ENCODE results near the gene PSMD5. TPM values are rescaled to one million over a fixed set of nuclear protein-coding genes. Genes with fewer than 3 reads are reported as not detected.

PSMD5 gene
- total and polyA plus RNA-seq, 11 donors: 4.8 to 17.9 (median 13.4) TPM

- Histone ChIP-seq H3K4me3 (no peak overlapping the region), H3K27me3 (no peaks in the 10 kb centered on the region), H3K9me3 (no peaks in the 10 kb centered on the region), H3K4me1 (peaks cover 0 to 4% (median 0%) of the 10 kb centered on the region in 12 donors), H3K36me3 (peaks cover 2 to 88% (median 71%) of the 10 kb centered on the region in 9 donors), H3K27ac (no peak overlapping the region)
- no peak for DNase-seq
- WGBS, 4 donors: 93 to 95% (median 94%) methylated on average over 5 of the region's 5 CpGs
- TF ChIP-seq POLR2A (IDR thresholded peaks at IDR 0.05) (no peak), CTCF (IDR thresholded peaks at IDR 0.05) (no peak)
- intact Hi-C loops (cut with DNase I): no loop called here
- no peak for ATAC-seq
Observed at GRCh38 chr9:120777229-120777628, 65.5 kb downstream of the PSMD5 start.

- H3K27ac ChIP-seq: no peak overlapping the region
- H3K27me3 ChIP-seq: no peaks in the 10 kb centered on the region
- 96 to 100% (median 98%) methylated on average over 1 of the region's 1 CpG for WGBS, 4 donors
- intact Hi-C loops (cut with DNase I): no loop called here
- peaks cover 2 to 91% (median 74%) of the 10 kb centered on the region in 9 donors for H3K36me3 ChIP-seq
- DNase-seq (no peak), ATAC-seq (no peak)
- H3K9me3 ChIP-seq: no peaks in the 10 kb centered on the region
- H3K4me3 ChIP-seq: no peak overlapping the region
- H3K4me1 ChIP-seq: peaks cover 0 to 4% (median 0%) of the 10 kb centered on the region in 12 donors
- no peak for TF ChIP-seq POLR2A (IDR thresholded peaks at IDR 0.05)
- TF ChIP-seq CTCF (IDR thresholded peaks at IDR 0.05): no peak
Observed at GRCh38 chr9:120776788-120777187, 65.9 kb downstream of the PSMD5 start.

GRCh38 chr9:120775859-120776258 lies 66.9 kb downstream of the PSMD5 start:
- intact Hi-C loops (cut with DNase I): no loop called here
- no peak for TF ChIP-seq CTCF (IDR thresholded peaks at IDR 0.05)
- no peak for TF ChIP-seq POLR2A (IDR thresholded peaks at IDR 0.05)
- no peak for DNase-seq
- peaks cover 0 to 9% (median 0%) of the 10 kb centered on the region in 12 donors for H3K4me1 ChIP-seq
- 91 to 98% (median 95%) methylated on average over 5 of the region's 5 CpGs for WGBS, 4 donors
- H3K4me3 ChIP-seq: no peak overlapping the region
- peaks cover 2 to 95% (median 83%) of the 10 kb centered on the region in 9 donors for H3K36me3 ChIP-seq
- no peaks in the 10 kb centered on the region for H3K9me3 ChIP-seq
- H3K27me3 ChIP-seq: no peaks in the 10 kb centered on the region
- H3K27ac ChIP-seq: no peak overlapping the region
- no peak for ATAC-seq

DNA sequence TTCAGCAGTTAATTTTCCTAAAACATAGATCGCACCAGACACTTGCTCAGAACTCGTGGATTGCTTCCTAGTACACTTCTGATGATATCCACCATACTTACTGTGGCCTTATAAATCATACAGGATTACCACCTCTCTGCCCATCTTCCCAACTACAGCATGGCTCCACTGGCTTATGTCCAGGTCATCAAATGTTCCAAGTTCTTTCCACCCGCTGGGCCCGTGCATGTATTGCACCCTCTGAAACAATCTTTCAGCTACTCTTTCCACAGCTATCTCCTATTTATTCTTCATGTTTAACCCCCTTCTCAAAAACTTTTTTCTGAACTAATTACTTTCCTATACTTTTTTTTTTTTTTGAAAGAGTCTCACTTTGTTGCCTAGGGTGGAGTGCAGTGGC lies 68.0 kb downstream of the PSMD5 start:
- WGBS, 4 donors: 78 to 84% (median 83%) methylated on average over 4 of the region's 4 CpGs
- Histone ChIP-seq H3K27me3 (no peaks in the 10 kb centered on the region), H3K4me3 (no peak overlapping the region), H3K9me3 (no peaks in the 10 kb centered on the region), H3K4me1 (peaks cover 0 to 9% (median 0%) of the 10 kb centered on the region in 12 donors), H3K36me3 (peaks cover 2 to 97% (median 85%) of the 10 kb centered on the region in 9 donors), H3K27ac (no peak overlapping the region)
- intact Hi-C loops (cut with DNase I): no loop called here
- ATAC-seq: no peak
- TF ChIP-seq POLR2A (IDR thresholded peaks at IDR 0.05) (no peak), CTCF (IDR thresholded peaks at IDR 0.05) (no peak)
- no peak for DNase-seq

All from heart left ventricle (tissue), 16 donors.